NCI-H345 treated with DMSO at 0.1 percent for 48 hours (cell line): Measurements from ENCODE around the gene MLLT3.

Experiments used
- DNase-seq: peaks from one replicate; lab custom pipeline; 2025; ENCODE audit not compliant: unreplicated experiment; lab: John Stamatoyannopoulos, UW

MLLT3 gene

GRCh38 chr9:20314981-20315380 is 307.3 kb downstream of the MLLT3 start:
- no peak for DNase-seq

GRCh38 chr9:20313415-20313814 is 308.9 kb downstream of the MLLT3 start:
- DNase-seq, result no peak

- DNase-seq, result no peak
These were observed 309.6 kb downstream of the MLLT3 start for GRCh38 chr9:20312732-20313131.

- DNase-seq, result no peak
These were observed 312.3 kb downstream of the MLLT3 start for GRCh38 chr9:20310024-20310423.

- DNase-seq, result no peak
These were observed 313.2 kb downstream of the MLLT3 start for GRCh38 chr9:20309124-20309523.

GRCh38 chr9:20307621-20308020 is 314.7 kb downstream of the MLLT3 start:
- no peak for DNase-seq

GRCh38 chr9:20305452-20305851 is 316.8 kb downstream of the MLLT3 start:
- DNase-seq, result no peak

- DNase-seq, result no peak
These were observed 318.3 kb downstream of the MLLT3 start for GRCh38 chr9:20303996-20304395.

GRCh38 chr9:20303066-20303465 is 319.2 kb downstream of the MLLT3 start:
- DNase-seq, result no peak

- no peak for DNase-seq
These were observed 320.1 kb downstream of the MLLT3 start for GRCh38 chr9:20302197-20302596.

- DNase-seq, result no peak
These were observed 321.7 kb downstream of the MLLT3 start for GRCh38 chr9:20300430-20301115.

GRCh38 chr9:20297646-20298084 is 324.6 kb downstream of the MLLT3 start:
- no peak for DNase-seq

- DNase-seq, result no peak
These were observed 326.7 kb downstream of the MLLT3 start for GRCh38 chr9:20295555-20295954.

GRCh38 chr9:20294046-20294750 is 328.1 kb downstream of the MLLT3 start:
- DNase-seq, result no peak

- no peak for DNase-seq
These were observed 330.3 kb downstream of the MLLT3 start for GRCh38 chr9:20292002-20292401.
